ENCODE measurements around the gene PKMYT1.

DNA sequence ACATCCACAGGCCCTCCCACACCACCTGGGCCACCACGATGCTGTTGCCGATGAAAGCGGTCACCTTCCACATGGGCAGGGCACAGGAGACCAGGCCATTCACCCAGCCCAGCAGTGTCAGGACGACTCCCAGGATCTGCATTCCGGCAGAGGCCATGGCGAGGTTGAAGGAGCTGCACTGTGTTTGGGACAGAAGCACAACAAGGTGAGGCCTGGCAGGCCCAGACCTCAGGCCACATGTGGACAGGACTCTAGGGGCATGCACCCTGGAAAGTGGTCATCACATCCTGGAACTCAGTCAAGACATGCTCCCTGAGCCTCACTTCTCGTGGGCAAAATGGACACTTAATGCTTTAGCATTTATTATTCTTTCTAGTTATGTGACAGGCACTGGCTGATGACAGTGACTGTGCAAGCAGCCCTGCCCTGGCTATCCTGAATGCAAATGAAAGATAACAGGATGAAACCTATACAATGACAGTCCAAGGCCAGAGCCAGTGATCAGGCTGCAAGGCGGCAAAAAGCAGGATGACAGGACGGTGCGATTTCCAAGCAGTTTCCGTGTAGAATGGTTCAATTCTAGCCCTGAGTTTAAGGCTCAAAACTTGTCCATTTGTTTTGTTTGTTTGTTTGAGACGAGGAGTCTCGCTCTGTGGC, 35.7 kb upstream of the PKMYT1 start:
- no peak for TF ChIP-seq POLR2A (IDR thresholded peaks at IDR 0.05)
- TF ChIP-seq, protein P1, sequence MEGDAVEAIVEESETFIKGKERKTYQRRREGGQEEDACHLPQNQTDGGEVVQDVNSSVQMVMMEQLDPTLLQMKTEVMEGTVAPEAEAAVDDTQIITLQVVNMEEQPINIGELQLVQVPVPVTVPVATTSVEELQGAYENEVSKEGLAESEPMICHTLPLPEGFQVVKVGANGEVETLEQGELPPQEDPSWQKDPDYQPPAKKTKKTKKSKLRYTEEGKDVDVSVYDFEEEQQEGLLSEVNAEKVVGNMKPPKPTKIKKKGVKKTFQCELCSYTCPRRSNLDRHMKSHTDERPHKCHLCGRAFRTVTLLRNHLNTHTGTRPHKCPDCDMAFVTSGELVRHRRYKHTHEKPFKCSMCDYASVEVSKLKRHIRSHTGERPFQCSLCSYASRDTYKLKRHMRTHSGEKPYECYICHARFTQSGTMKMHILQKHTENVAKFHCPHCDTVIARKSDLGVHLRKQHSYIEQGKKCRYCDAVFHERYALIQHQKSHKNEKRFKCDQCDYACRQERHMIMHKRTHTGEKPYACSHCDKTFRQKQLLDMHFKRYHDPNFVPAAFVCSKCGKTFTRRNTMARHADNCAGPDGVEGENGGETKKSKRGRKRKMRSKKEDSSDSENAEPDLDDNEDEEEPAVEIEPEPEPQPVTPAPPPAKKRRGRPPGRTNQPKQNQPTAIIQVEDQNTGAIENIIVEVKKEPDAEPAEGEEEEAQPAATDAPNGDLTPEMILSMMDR (IDR thresholded peaks at IDR 0.05) = no peak

All from right lobe of liver (tissue), 4 donors.